ENCODE results near the gene LRCH1. TPM values are rescaled to one million over a fixed set of nuclear protein-coding genes. Genes with fewer than 3 reads are reported as not detected.
A peak's percentile ranks its signal among the peaks of the same experiment; 100 is the strongest.

Gene LRCH1
- total and polyA plus RNA-seq, 10 of the 15 experiments (the other 5 are each of a cell fraction or from before 2014, with no cell fraction given): 5.3 to 48.9 (median 14.4) TPM

GRCh38 chr13:46578590-46578975 is 25.6 kb downstream of the LRCH1 start (continued):
- TF ChIP-seq POLR2AphosphoS2 (IDR thresholded peaks at IDR 0.05; ENCODE audit: low read depth, low read length): peak; percentile 49; the same call in 1 of the 2 replicates
- TF ChIP-seq, protein P1, sequence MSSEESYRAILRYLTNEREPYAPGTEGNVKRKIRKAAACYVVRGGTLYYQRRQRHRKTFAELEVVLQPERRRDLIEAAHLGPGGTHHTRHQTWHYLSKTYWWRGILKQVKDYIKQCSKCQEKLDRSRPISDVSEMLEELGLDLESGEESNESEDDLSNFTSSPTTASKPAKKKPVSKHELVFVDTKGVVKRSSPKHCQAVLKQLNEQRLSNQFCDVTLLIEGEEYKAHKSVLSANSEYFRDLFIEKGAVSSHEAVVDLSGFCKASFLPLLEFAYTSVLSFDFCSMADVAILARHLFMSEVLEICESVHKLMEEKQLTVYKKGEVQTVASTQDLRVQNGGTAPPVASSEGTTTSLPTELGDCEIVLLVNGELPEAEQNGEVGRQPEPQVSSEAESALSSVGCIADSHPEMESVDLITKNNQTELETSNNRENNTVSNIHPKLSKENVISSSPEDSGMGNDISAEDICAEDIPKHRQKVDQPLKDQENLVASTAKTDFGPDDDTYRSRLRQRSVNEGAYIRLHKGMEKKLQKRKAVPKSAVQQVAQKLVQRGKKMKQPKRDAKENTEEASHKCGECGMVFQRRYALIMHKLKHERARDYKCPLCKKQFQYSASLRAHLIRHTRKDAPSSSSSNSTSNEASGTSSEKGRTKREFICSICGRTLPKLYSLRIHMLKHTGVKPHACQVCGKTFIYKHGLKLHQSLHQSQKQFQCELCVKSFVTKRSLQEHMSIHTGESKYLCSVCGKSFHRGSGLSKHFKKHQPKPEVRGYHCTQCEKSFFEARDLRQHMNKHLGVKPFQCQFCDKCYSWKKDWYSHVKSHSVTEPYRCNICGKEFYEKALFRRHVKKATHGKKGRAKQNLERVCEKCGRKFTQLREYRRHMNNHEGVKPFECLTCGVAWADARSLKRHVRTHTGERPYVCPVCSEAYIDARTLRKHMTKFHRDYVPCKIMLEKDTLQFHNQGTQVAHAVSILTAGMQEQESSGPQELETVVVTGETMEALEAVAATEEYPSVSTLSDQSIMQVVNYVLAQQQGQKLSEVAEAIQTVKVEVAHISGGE (CRISPR knock-in tag; IDR thresholded peaks at IDR 0.05): no peak; the same call in 1 of the 2 replicates
- TF ChIP-seq TCF3 (IDR thresholded peaks at IDR 0.05; ENCODE audit: borderline replicate concordance, insufficient read depth, low read depth, low read length): no peak
- peak; percentile 73; the same call in 1 of the 2 replicates for TF ChIP-seq CHD2 (IDR thresholded peaks at IDR 0.05; ENCODE audit: borderline replicate concordance, low read depth, low read length)
- TF ChIP-seq, protein P2, sequence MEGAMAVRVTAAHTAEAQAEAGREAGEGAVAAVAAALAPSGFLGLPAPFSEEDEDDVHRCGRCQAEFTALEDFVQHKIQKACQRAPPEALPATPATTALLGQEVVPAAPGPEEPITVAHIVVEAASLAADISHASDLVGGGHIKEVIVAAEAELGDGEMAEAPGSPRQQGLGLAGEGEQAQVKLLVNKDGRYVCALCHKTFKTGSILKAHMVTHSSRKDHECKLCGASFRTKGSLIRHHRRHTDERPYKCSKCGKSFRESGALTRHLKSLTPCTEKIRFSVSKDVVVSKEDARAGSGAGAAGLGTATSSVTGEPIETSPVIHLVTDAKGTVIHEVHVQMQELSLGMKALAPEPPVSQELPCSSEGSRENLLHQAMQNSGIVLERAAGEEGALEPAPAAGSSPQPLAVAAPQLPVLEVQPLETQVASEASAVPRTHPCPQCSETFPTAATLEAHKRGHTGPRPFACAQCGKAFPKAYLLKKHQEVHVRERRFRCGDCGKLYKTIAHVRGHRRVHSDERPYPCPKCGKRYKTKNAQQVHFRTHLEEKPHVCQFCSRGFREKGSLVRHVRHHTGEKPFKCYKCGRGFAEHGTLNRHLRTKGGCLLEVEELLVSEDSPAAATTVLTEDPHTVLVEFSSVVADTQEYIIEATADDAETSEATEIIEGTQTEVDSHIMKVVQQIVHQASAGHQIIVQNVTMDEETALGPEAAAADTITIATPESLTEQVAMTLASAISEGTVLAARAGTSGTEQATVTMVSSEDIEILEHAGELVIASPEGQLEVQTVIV (IDR thresholded peaks at IDR 0.05; ENCODE audit: borderline replicate concordance, partially characterized antibody): no peak
- peak; percentile 99 for TF ChIP-seq RELA (IDR thresholded peaks at IDR 0.05; ENCODE audit: borderline replicate concordance, partially characterized antibody)
- TF ChIP-seq SIN3A (IDR thresholded peaks at IDR 0.05; ENCODE audit: low read depth, low read length): no peak
- TF ChIP-seq ZZZ3 (IDR thresholded peaks at IDR 0.05; ENCODE audit: control insufficient read depth, insufficient read length, low read depth): no peak
- no peak for TF ChIP-seq MYB (IDR thresholded peaks at IDR 0.05; ENCODE audit: borderline replicate concordance, low read depth, low read length)
- TF ChIP-seq ATF2 (IDR thresholded peaks at IDR 0.05; ENCODE audit: low read length): peak; percentile 85

Data from GM12878 (cell line).